GM12801 (cell line): ENCODE results near the gene TRIM40.

Source experiments
- TF ChIP-seq, protein P1 (sequence below): IDR thresholded peaks from one replicate; pipeline ENCODE4 v1.5.1; 2011; ENCODE audit warnings: control low read depth; ENCODE audit not compliant: insufficient read length; ENCODE audit errors: extremely low read depth

Gene TRIM40

DNA sequence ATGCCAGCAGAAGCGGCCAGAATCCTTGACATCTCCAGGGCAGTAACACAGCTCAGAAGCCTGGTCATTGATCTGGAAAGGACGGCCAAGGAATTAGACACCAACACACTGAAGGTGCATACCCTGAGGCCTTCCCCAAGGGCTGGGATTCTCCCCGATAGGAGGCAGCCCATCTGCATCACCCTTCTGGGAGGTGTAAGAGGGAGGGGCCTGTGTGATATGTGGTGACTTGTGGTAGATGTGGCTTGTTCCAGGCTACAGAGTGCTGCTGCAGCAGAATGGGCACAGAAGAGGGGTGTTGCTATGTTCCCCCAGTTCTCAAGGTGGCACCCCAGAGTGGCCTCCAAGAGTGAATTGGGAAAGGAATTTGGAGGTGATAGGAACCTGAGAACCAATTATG lies 11.2 kb downstream of the TRIM40 start:
- TF ChIP-seq, protein P1, sequence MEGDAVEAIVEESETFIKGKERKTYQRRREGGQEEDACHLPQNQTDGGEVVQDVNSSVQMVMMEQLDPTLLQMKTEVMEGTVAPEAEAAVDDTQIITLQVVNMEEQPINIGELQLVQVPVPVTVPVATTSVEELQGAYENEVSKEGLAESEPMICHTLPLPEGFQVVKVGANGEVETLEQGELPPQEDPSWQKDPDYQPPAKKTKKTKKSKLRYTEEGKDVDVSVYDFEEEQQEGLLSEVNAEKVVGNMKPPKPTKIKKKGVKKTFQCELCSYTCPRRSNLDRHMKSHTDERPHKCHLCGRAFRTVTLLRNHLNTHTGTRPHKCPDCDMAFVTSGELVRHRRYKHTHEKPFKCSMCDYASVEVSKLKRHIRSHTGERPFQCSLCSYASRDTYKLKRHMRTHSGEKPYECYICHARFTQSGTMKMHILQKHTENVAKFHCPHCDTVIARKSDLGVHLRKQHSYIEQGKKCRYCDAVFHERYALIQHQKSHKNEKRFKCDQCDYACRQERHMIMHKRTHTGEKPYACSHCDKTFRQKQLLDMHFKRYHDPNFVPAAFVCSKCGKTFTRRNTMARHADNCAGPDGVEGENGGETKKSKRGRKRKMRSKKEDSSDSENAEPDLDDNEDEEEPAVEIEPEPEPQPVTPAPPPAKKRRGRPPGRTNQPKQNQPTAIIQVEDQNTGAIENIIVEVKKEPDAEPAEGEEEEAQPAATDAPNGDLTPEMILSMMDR, result no peak

DNA sequence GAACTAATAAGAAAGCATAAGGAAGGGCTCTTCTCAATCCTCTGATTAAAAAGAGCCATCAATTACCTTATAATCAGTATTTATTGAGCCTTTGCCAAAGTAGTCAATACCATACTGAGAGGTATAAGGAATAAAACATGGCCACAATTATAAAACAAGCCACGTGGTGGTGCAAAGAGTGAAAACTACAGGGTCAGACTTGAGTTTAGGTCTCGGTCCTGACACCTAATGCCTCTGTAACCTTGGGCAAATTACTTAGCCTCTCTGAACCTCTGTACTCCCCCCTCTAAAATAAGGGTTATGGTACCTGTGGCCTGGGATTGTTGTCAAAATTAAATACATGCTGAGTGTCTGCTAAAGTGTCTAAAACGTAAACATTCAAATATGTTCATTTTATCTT lies 13.3 kb downstream of the TRIM40 start:
- TF ChIP-seq, protein P1, result no peak

DNA sequence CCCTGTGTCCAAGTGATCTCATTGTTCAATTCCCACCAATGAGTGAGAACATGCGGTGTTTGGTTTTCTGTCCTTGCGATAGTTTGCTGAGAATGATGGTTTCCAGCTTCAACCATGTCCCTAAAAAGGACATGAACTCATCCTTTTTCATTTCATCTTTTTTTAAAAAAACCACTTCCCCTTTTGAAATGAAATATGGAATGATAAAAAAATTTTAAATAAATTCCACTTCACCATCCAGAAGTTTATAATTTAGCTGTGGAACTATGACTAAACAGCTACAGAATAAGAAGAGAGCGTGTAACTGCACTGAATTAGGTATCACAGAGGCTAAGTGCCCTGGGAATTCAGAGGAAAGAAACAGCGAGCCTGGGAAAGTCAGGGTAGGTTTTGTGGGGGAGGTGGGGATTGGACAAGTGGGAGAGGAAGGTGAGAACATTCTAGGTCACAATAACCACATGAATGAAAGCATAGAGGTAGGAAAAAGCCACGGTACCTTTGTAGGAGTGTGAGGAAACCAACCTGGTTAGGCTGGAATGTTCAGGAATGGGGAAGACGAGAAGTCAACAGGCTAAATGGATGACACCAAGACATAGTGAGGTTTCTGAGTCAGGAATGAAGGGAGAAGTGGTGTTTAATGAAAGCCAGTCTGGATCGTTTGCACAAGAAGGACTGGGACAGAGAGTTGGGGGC lies 14.1 kb downstream of the TRIM40 start:
- TF ChIP-seq, protein P1, result no peak

DNA sequence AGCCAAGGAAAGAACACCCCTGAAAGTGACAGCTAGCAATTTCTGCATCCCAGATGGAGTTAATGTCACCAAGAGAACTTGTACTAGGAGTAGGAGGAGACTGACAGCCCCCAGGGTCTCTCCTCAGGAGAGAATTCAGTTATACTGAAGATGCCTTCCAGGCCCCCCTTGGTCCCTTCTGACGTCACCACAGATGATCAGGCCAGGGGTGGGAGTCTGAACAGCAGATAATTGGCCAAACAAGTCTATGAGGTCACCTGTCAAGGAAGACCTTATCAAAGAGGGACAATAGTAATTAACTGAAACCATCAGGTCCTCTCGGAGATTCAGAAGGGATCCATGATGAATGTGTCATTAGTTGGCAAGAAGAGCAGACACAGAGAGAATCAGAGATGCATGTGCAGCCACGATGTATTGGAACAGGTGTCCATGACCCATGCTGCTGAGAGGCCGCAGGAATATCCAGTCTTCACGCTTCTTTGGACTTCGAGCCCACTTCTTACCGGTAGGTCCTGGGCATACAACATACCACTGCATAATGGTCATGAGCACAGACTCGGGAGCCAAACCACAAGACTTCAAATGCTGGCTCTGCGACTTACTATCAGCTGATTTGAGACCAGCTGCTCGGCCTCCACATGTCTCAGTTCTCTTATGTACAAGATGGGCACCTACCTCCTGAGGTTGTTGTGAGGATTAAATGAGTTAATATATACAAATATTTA lies 14.9 kb downstream of the TRIM40 start:
- TF ChIP-seq, protein P1, result no peak

DNA sequence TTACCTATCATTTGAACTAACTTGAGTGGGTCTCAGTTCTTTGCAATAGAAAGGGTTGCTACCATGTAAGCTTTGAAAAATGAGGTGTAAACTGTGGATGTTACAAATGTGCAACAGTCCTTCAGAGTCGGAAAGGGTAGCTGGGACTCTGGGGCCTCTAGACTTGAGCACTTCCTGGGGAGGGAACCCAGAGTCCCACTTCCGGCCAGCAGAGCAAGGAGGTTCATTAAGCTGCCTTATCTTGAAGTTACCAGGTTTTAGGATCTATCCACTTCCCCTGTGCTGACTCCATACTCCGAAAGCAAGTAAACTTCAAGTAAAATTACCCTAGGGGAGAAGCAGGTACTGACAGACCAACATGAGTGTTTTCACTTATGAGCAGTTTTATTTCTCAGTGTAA lies 15.6 kb downstream of the TRIM40 start:
- TF ChIP-seq, protein P1, result no peak

DNA sequence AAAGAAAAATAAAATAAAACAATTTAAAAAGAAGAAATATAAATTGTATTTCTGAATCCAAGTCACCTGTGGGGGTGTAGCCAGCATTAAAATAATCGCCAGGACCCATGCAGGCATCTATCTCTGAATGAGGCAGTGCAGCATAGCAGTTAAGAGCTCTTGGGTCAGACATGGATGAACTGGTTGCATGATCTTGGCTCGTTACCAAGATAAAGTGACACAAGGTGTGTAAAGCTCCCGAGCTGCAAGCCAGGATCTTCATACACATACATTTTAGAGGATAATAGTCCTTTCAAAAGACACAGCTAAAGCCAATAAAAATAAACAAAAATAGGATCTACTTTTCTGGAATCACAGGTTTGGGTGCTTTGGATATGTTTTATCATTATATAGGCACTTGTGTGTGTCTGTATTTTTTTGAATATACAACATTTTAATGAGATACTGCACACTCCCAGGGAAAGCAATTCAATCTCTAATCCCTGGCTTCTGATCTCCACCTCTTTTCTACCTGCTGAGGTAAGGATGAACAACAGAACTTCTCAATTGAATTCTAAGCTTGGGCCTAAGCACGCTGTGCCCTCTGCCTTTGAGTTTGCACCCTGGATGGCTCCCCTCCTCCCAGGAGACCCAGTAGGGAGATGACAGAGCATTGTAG lies 16.2 kb downstream of the TRIM40 start:
- TF ChIP-seq, protein P1, result no peak

DNA sequence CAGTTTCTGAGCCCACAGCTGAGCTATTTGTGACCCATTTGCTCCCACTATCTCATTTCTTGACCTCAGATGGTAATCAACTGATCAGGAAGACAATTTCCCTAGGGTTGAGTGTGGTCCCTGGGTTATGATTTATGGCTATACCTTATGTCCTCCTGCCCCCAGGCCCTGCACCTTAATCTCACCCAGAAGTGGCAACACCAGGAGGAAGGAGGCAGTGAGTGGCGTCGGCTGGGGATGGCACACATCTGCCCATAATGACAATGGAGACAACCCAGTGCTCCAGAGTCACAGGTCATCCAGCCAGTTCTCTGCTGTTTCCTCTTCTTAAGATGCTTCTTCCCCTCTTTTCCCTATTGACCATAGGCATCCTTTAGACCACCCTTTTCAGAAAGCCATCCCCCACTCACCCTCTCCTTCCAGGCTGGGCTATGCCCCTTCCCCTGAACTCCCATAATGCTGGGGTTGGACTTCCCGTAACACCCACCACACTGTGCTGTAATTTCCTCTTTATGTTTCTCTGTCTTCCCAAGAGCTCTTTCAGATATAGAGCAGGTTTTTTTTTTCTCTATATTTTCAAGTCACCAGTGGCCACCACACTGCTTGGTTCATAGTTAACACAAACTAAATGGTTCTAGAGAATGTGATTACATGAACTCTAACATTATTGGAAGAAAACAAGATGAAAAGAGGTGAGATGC lies 17.1 kb downstream of the TRIM40 start:
- TF ChIP-seq, protein P1, result no peak
